ENCODE data around the gene PRKCQ.

PRKCQ gene

GRCh38 chr10:6456067-6456466 lies 124.0 kb downstream of the PRKCQ start:
- no peak overlapping the region for H2AFZ ChIP-seq (ENCODE audit: low read length)
- no peak overlapping the region for H3K14ac ChIP-seq (ENCODE audit: low read length)
- no peak overlapping the region for H3K27ac ChIP-seq (replicated peaks; ENCODE audit: low read length)
- H2AK5ac ChIP-seq (ENCODE audit: low read depth, low read length) = no peak overlapping the region
- H3K23ac ChIP-seq (ENCODE audit: low read depth, low read length, poor library complexity) = no peak overlapping the region
- H4K8ac ChIP-seq (ENCODE audit: low read depth, low read length) = no peak overlapping the region
- no peak overlapping the region for H2BK120ac ChIP-seq (ENCODE audit: low read depth, low read length)
- H3K4me1 ChIP-seq (ENCODE audit: control insufficient read depth in 2 of 2, insufficient read depth in 1 of 2, low read depth in 1 of 2, low read length in 2 of 2) = no peaks in the 10 kb centered on the region
- H2BK5ac ChIP-seq (ENCODE audit: low read length) = no peak overlapping the region
- no peak for DNase-seq (ENCODE audit: low spot score)
- H3K27me3 ChIP-seq (ENCODE audit: control insufficient read depth in 3 of 3, insufficient read depth in 3 of 3, low read depth in 1 of 3, low read length in 3 of 3) = no peaks in the 10 kb centered on the region
- H3K18ac ChIP-seq (ENCODE audit: low read length) = no peak overlapping the region
- H3K4me3 ChIP-seq (ENCODE audit: low read length in 2 of 2) = no peak overlapping the region
- no peak overlapping the region for H3K4ac ChIP-seq (ENCODE audit: low read length)
- no peaks in the 10 kb centered on the region for H3K79me1 ChIP-seq (ENCODE audit: low read depth, low read length)
- WGBS, 2 donors (ENCODE audit: extremely low coverage in 2 of 2, insufficient read length in 2 of 2, insufficient replicate concordance in 1 of 2) = no CpG with 5 or more reads among the region's 1 CpG
- no peak overlapping the region for H2BK12ac ChIP-seq (ENCODE audit: low read length)
- H2BK15ac ChIP-seq (ENCODE audit: low read length) = no peak overlapping the region
- H3K36me3 ChIP-seq (replicated peaks in 1 of 2; ENCODE audit: control insufficient read depth in 2 of 2, insufficient read depth in 2 of 2, low read length in 2 of 2) = no peaks in the 10 kb centered on the region
- H3K4me2 ChIP-seq (ENCODE audit: insufficient read depth, low read length, poor library complexity, severe bottlenecking) = no peak overlapping the region
- H3K9me3 ChIP-seq (replicated peaks in 1 of 2; ENCODE audit: control insufficient read depth in 2 of 2, insufficient read depth in 1 of 2, low read depth in 1 of 2, low read length in 2 of 2) = peaks cover 0 to 5% of the 10 kb centered on the region in 2 donors
- no peak overlapping the region for H3K9ac ChIP-seq (ENCODE audit: low read depth, low read length, poor library complexity)
- H4K91ac ChIP-seq (ENCODE audit: low read depth, low read length, poor library complexity) = no peak overlapping the region

GRCh38 chr10:6455592-6455991 lies 124.5 kb downstream of the PRKCQ start:
- Histone ChIP-seq H2BK120ac (ENCODE audit: low read depth, low read length) (no peak overlapping the region), H3K4me1 (ENCODE audit: control insufficient read depth in 2 of 2, insufficient read depth in 1 of 2, low read depth in 1 of 2, low read length in 2 of 2) (no peaks in the 10 kb centered on the region), H3K18ac (ENCODE audit: low read length) (no peak overlapping the region), H3K4me3 (ENCODE audit: low read length in 2 of 2) (no peak overlapping the region), H2BK5ac (ENCODE audit: low read length) (no peak overlapping the region), H3K4ac (ENCODE audit: low read length) (no peak overlapping the region), H3K14ac (ENCODE audit: low read length) (no peak overlapping the region), H4K8ac (ENCODE audit: low read depth, low read length) (no peak overlapping the region), H3K79me1 (ENCODE audit: low read depth, low read length) (no peaks in the 10 kb centered on the region), H2AK5ac (ENCODE audit: low read depth, low read length) (no peak overlapping the region), H4K91ac (ENCODE audit: low read depth, low read length, poor library complexity) (no peak overlapping the region), H3K4me2 (ENCODE audit: insufficient read depth, low read length, poor library complexity, severe bottlenecking) (no peak overlapping the region), H2BK12ac (ENCODE audit: low read length) (no peak overlapping the region), H3K23ac (ENCODE audit: low read depth, low read length, poor library complexity) (no peak overlapping the region), H3K27ac (replicated peaks; ENCODE audit: low read length) (no peak overlapping the region), H2AFZ (ENCODE audit: low read length) (no peak overlapping the region), H3K9me3 (replicated peaks in 1 of 2; ENCODE audit: control insufficient read depth in 2 of 2, insufficient read depth in 1 of 2, low read depth in 1 of 2, low read length in 2 of 2) (peaks cover 0 to 5% of the 10 kb centered on the region in 2 donors), H3K27me3 (ENCODE audit: control insufficient read depth in 3 of 3, insufficient read depth in 3 of 3, low read depth in 1 of 3, low read length in 3 of 3) (no peaks in the 10 kb centered on the region), H2BK15ac (ENCODE audit: low read length) (no peak overlapping the region), H3K36me3 (replicated peaks in 1 of 2; ENCODE audit: control insufficient read depth in 2 of 2, insufficient read depth in 2 of 2, low read length in 2 of 2) (no peaks in the 10 kb centered on the region), H3K9ac (ENCODE audit: low read depth, low read length, poor library complexity) (no peak overlapping the region)
- no CpG with 5 or more reads among the region's 1 CpG for WGBS, 2 donors (ENCODE audit: extremely low coverage in 2 of 2, insufficient read length in 2 of 2, insufficient replicate concordance in 1 of 2)
- no peak for DNase-seq (ENCODE audit: low spot score)

- Histone ChIP-seq H4K8ac (ENCODE audit: low read depth, low read length) (no peak overlapping the region), H2BK12ac (ENCODE audit: low read length) (no peak overlapping the region), H2AK5ac (ENCODE audit: low read depth, low read length) (no peak overlapping the region), H3K9ac (ENCODE audit: low read depth, low read length, poor library complexity) (no peak overlapping the region), H3K14ac (ENCODE audit: low read length) (no peak overlapping the region), H2BK15ac (ENCODE audit: low read length) (no peak overlapping the region), H3K4me1 (ENCODE audit: control insufficient read depth in 2 of 2, insufficient read depth in 1 of 2, low read depth in 1 of 2, low read length in 2 of 2) (no peaks in the 10 kb centered on the region), H2BK5ac (ENCODE audit: low read length) (no peak overlapping the region), H3K4me3 (ENCODE audit: low read length in 2 of 2) (no peak overlapping the region), H3K36me3 (replicated peaks in 1 of 2; ENCODE audit: control insufficient read depth in 2 of 2, insufficient read depth in 2 of 2, low read length in 2 of 2) (no peaks in the 10 kb centered on the region), H3K27me3 (ENCODE audit: control insufficient read depth in 3 of 3, insufficient read depth in 3 of 3, low read depth in 1 of 3, low read length in 3 of 3) (no peaks in the 10 kb centered on the region), H3K4me2 (ENCODE audit: insufficient read depth, low read length, poor library complexity, severe bottlenecking) (no peak overlapping the region), H3K23ac (ENCODE audit: low read depth, low read length, poor library complexity) (no peak overlapping the region), H3K18ac (ENCODE audit: low read length) (no peak overlapping the region), H2AFZ (ENCODE audit: low read length) (no peak overlapping the region), H4K91ac (ENCODE audit: low read depth, low read length, poor library complexity) (no peak overlapping the region), H3K27ac (replicated peaks; ENCODE audit: low read length) (no peak overlapping the region), H3K79me1 (ENCODE audit: low read depth, low read length) (no peaks in the 10 kb centered on the region), H3K4ac (ENCODE audit: low read length) (no peak overlapping the region), H3K9me3 (replicated peaks in 1 of 2; ENCODE audit: control insufficient read depth in 2 of 2, insufficient read depth in 1 of 2, low read depth in 1 of 2, low read length in 2 of 2) (no peaks in the 10 kb centered on the region), H2BK120ac (ENCODE audit: low read depth, low read length) (no peak overlapping the region)
- no CpG with 5 or more reads among the region's 8 CpGs for WGBS, 2 donors (ENCODE audit: extremely low coverage in 2 of 2, insufficient read length in 2 of 2, insufficient replicate concordance in 1 of 2)
- DNase-seq (ENCODE audit: low spot score) = no peak
Observed at GRCh38 chr10:6446711-6447110, 133.4 kb downstream of the PRKCQ start.

- H3K27me3 ChIP-seq (ENCODE audit: control insufficient read depth in 3 of 3, insufficient read depth in 3 of 3, low read depth in 1 of 3, low read length in 3 of 3) = no peaks in the 10 kb centered on the region
- WGBS, 2 donors (ENCODE audit: extremely low coverage in 2 of 2, insufficient read length in 2 of 2, insufficient replicate concordance in 1 of 2) = no CpG with 5 or more reads among the region's 12 CpGs
Observed at GRCh38 chr10:6445671-6446316, 134.3 kb downstream of the PRKCQ start.

More at GRCh38 chr10:6445671-6446316, 134.3 kb downstream of the PRKCQ start:
- Histone ChIP-seq H3K23ac (ENCODE audit: low read depth, low read length, poor library complexity) (no peak overlapping the region), H3K4me3 (ENCODE audit: low read length in 2 of 2) (no peak overlapping the region), H3K27ac (replicated peaks; ENCODE audit: low read length) (no peak overlapping the region), H3K4me2 (ENCODE audit: insufficient read depth, low read length, poor library complexity, severe bottlenecking) (no peak overlapping the region), H2BK5ac (ENCODE audit: low read length) (no peak overlapping the region), H2BK12ac (ENCODE audit: low read length) (no peak overlapping the region), H3K4ac (ENCODE audit: low read length) (no peak overlapping the region), H3K14ac (ENCODE audit: low read length) (no peak overlapping the region), H3K9ac (ENCODE audit: low read depth, low read length, poor library complexity) (no peak overlapping the region), H2AK5ac (ENCODE audit: low read depth, low read length) (no peak overlapping the region), H4K91ac (ENCODE audit: low read depth, low read length, poor library complexity) (no peak overlapping the region), H2AFZ (ENCODE audit: low read length) (peak overlapping the region; percentile 59), H4K8ac (ENCODE audit: low read depth, low read length) (no peak overlapping the region), H3K79me1 (ENCODE audit: low read depth, low read length) (no peaks in the 10 kb centered on the region), H3K36me3 (replicated peaks in 1 of 2; ENCODE audit: control insufficient read depth in 2 of 2, insufficient read depth in 2 of 2, low read length in 2 of 2) (no peaks in the 10 kb centered on the region), H3K4me1 (ENCODE audit: control insufficient read depth in 2 of 2, insufficient read depth in 1 of 2, low read depth in 1 of 2, low read length in 2 of 2) (no peaks in the 10 kb centered on the region), H2BK120ac (ENCODE audit: low read depth, low read length) (no peak overlapping the region), H3K9me3 (replicated peaks in 1 of 2; ENCODE audit: control insufficient read depth in 2 of 2, insufficient read depth in 1 of 2, low read depth in 1 of 2, low read length in 2 of 2) (no peaks in the 10 kb centered on the region), H2BK15ac (ENCODE audit: low read length) (no peak overlapping the region), H3K18ac (ENCODE audit: low read length) (no peak overlapping the region)
- DNase-seq (ENCODE audit: low spot score) = no peak
